ENCODE data around the gene IGDCC3. TPM values are rescaled to one million over a fixed set of nuclear protein-coding genes. Genes with fewer than 3 reads are reported as not detected.
A peak's percentile ranks its signal among the peaks of the same experiment; 100 is the strongest.

Gene IGDCC3
- total and polyA plus RNA-seq, 10 of the 15 experiments (the other 5 are each of a cell fraction or from before 2014, with no cell fraction given): 0.10 to 0.20 (median 0.15) TPM; not detected in 7

DNA sequence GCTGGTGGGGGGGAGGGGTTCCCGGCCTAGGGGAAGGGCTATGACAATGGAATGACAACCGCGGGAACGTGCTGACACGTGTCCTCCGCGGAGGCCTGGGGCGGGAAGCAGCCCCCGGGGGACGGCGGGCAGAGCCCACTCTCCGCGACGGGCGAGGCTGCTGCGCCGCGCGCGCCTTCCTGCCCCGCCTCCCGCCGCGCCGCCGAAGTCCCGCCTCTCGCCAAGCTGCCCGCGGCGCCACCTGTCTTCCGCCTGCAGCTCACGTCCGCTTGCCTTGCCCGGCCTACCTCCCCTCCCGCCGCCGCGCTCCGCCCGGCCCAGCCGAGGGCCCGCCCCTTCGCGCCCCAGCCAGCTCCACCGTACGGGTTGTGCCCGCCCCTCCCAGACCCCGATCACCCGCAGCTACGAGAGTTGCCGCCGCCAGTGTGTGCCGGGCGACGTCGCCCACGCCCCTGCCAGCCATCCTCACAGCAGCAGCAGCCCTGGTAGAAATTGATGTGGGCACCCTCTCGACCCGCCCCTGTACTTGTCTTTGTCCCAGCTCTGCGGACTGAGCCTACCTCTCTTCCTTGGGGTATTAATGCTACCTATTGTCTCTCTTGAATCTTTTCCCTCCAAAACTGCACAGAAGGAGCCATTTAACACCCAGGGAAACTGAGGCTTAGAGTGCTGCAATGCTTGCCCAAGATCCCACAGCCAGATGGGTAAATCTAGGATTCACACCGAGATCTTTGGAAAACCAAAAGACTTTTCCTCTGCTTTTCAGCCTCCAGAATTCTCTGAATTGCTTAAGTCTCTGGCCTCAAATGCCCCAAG lies 90.9 kb downstream of the IGDCC3 start, which contains the start of gene PARP16 (continued):
- TF ChIP-seq, protein P1, sequence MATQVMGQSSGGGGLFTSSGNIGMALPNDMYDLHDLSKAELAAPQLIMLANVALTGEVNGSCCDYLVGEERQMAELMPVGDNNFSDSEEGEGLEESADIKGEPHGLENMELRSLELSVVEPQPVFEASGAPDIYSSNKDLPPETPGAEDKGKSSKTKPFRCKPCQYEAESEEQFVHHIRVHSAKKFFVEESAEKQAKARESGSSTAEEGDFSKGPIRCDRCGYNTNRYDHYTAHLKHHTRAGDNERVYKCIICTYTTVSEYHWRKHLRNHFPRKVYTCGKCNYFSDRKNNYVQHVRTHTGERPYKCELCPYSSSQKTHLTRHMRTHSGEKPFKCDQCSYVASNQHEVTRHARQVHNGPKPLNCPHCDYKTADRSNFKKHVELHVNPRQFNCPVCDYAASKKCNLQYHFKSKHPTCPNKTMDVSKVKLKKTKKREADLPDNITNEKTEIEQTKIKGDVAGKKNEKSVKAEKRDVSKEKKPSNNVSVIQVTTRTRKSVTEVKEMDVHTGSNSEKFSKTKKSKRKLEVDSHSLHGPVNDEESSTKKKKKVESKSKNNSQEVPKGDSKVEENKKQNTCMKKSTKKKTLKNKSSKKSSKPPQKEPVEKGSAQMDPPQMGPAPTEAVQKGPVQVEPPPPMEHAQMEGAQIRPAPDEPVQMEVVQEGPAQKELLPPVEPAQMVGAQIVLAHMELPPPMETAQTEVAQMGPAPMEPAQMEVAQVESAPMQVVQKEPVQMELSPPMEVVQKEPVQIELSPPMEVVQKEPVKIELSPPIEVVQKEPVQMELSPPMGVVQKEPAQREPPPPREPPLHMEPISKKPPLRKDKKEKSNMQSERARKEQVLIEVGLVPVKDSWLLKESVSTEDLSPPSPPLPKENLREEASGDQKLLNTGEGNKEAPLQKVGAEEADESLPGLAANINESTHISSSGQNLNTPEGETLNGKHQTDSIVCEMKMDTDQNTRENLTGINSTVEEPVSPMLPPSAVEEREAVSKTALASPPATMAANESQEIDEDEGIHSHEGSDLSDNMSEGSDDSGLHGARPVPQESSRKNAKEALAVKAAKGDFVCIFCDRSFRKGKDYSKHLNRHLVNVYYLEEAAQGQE (IDR thresholded peaks at IDR 0.05; ENCODE audit: low read depth, low read length): no peak
- TF ChIP-seq POLR2AphosphoS2 (IDR thresholded peaks at IDR 0.05; ENCODE audit: low read depth, low read length) (peak; percentile 55; the same call in 1 of the 2 replicates), KLF5 (IDR thresholded peaks at IDR 0.05; ENCODE audit: partially characterized antibody) (no peak), TAF1 (IDR thresholded peaks at IDR 0.05; ENCODE audit: borderline replicate concordance, low read depth, low read length) (peak; percentile 34; the same call in 1 of the 2 replicates), POU2F2 (IDR thresholded peaks at IDR 0.05; ENCODE audit: borderline replicate concordance, low read depth, low read length) (0 out of 3 replicates have a peak, but pooled peaks have one; percentile 17), RELA (IDR thresholded peaks at IDR 0.05; ENCODE audit: borderline replicate concordance, partially characterized antibody) (no peak), MYC (IDR thresholded peaks at IDR 0.05; ENCODE audit: insufficient read depth, insufficient read length, insufficient replicate concordance, low read length, severe bottlenecking) (no peak), HDAC2 (IDR thresholded peaks at IDR 0.05) (no peak), NR2F1 (conservative IDR thresholded peaks at IDR 0.05) (peak; percentile 16; the same call in 1 of the 2 replicates), ZBTB40 (IDR thresholded peaks at IDR 0.05; ENCODE audit: borderline replicate concordance) (no peak), ZNF24 (IDR thresholded peaks at IDR 0.05) (peak; percentile 35; the same call in 1 of the 2 replicates), DPF2 (IDR thresholded peaks at IDR 0.05) (0 out of 2 replicates have a peak, but pooled peaks have one; percentile 35), SMC3 (IDR thresholded peaks at IDR 0.05; ENCODE audit: borderline replicate concordance, low read length) (no peak), MXI1 (IDR thresholded peaks at IDR 0.05; ENCODE audit: low read depth, low read length) (peak; percentile 77), SMARCA5 (IDR thresholded peaks at IDR 0.05) (peak; percentile 60; the same call in 1 of the 2 replicates), GABPA (IDR thresholded peaks at IDR 0.05; ENCODE audit: low read depth) (no peak)
- TF ChIP-seq, protein P2, sequence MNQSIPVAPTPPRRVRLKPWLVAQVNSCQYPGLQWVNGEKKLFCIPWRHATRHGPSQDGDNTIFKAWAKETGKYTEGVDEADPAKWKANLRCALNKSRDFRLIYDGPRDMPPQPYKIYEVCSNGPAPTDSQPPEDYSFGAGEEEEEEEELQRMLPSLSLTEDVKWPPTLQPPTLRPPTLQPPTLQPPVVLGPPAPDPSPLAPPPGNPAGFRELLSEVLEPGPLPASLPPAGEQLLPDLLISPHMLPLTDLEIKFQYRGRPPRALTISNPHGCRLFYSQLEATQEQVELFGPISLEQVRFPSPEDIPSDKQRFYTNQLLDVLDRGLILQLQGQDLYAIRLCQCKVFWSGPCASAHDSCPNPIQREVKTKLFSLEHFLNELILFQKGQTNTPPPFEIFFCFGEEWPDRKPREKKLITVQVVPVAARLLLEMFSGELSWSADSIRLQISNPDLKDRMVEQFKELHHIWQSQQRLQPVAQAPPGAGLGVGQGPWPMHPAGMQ (IDR thresholded peaks at IDR 0.05; ENCODE audit: borderline replicate concordance): no peak
- TF ChIP-seq, protein P3, sequence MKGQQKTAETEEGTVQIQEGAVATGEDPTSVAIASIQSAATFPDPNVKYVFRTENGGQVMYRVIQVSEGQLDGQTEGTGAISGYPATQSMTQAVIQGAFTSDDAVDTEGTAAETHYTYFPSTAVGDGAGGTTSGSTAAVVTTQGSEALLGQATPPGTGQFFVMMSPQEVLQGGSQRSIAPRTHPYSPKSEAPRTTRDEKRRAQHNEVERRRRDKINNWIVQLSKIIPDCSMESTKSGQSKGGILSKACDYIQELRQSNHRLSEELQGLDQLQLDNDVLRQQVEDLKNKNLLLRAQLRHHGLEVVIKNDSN (IDR thresholded peaks at IDR 0.05; ENCODE audit: borderline replicate concordance, extremely low read length, insufficient read depth, low read depth, low read length): no peak
